Measurements from ENCODE around the gene PODN. TPM values are rescaled to one million over a fixed set of nuclear protein-coding genes. Genes with fewer than 3 reads are reported as not detected.

The PODN gene
- total and polyA plus RNA-seq, 4 donors, result 1.6 to 10.7 (median 6.5) TPM

Small RNA genes within 50 kb of the gene (small RNA-seq; reads per million reads assigned to genes)
- not detected for gene HIGD1AP11 (ENCODE audit: low replicate concordance)

Other genes with a start within 250 kb of the PODN start
- gene ZYG11A, start 219.5 kb upstream of the PODN start, total RNA-seq, result under 1 TPM; 0.50 to 0.59 TPM
- gene ZYG11A, start 219.5 kb upstream of the PODN start, polyA plus RNA-seq (ENCODE audit: insufficient read length in 2 of 2), result under 1 TPM; 0.06 to 0.27 TPM
- gene ECHDC2, start 140.5 kb upstream of the PODN start, total RNA-seq, result 10 to 100 TPM; 13.1 to 51.5 TPM
- gene ECHDC2, start 140.5 kb upstream of the PODN start, polyA plus RNA-seq (ENCODE audit: insufficient read length in 2 of 2), result 10 to 100 TPM; 27.8 to 62.5 TPM
- gene SCP2, start 134.9 kb upstream of the PODN start, total RNA-seq, result 100 to 1,000 TPM; 140 to 146 TPM
- 100 to 1,000 TPM; 119 to 155 TPM for gene SCP2, start 134.9 kb upstream of the PODN start, polyA plus RNA-seq (ENCODE audit: insufficient read length in 2 of 2)
- under 1 TPM in 1 of 2 donors, not detected in 1; 0.06 TPM for gene SLC1A7, start 80.4 kb downstream of the PODN start, total RNA-seq
- gene SLC1A7, start 80.4 kb downstream of the PODN start, polyA plus RNA-seq (ENCODE audit: insufficient read length in 2 of 2), result under 1 TPM; 0.11 to 0.48 TPM
- gene CPT2, start 134.6 kb downstream of the PODN start, total RNA-seq, result 10 to 100 TPM; 13.5 to 23.6 TPM
- 10 to 100 TPM; 16.5 to 17.9 TPM for gene CPT2, start 134.6 kb downstream of the PODN start, polyA plus RNA-seq (ENCODE audit: insufficient read length in 2 of 2)
- gene CZIB, start 158.4 kb downstream of the PODN start, total RNA-seq, result 10 to 100 TPM; 44.7 to 87.2 TPM
- gene CZIB, start 158.4 kb downstream of the PODN start, polyA plus RNA-seq (ENCODE audit: insufficient read length in 2 of 2), result 10 to 100 TPM; 77.8 to 95.3 TPM
- gene MAGOH, start 176.3 kb downstream of the PODN start, total RNA-seq, result 10 to 100 TPM; 22.3 to 28.5 TPM
- gene MAGOH, start 176.3 kb downstream of the PODN start, polyA plus RNA-seq (ENCODE audit: insufficient read length in 2 of 2), result 10 to 100 TPM; 40.0 to 40.2 TPM